ENCODE data around the gene GUCY2F.

DNA sequence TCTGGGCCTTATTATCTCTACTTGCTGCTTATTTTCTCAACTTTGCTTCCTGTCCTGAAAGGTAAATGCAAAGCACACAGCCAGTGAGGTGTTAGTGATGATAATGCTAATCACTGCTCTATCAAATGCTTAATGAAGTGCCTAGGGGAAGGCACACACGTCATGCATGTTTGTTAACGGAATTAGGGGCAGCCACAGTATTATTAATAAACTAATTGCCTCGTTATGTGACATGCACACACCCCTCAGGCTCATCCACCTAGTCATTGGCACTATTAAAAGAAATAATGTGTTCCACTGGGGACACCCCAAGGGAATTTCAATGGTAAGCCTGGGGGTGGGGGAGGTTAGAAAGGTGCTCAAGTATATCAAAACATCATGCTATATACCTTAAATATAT is 125.2 kb downstream of the GUCY2F start:
- TF ChIP-seq, protein P1, sequence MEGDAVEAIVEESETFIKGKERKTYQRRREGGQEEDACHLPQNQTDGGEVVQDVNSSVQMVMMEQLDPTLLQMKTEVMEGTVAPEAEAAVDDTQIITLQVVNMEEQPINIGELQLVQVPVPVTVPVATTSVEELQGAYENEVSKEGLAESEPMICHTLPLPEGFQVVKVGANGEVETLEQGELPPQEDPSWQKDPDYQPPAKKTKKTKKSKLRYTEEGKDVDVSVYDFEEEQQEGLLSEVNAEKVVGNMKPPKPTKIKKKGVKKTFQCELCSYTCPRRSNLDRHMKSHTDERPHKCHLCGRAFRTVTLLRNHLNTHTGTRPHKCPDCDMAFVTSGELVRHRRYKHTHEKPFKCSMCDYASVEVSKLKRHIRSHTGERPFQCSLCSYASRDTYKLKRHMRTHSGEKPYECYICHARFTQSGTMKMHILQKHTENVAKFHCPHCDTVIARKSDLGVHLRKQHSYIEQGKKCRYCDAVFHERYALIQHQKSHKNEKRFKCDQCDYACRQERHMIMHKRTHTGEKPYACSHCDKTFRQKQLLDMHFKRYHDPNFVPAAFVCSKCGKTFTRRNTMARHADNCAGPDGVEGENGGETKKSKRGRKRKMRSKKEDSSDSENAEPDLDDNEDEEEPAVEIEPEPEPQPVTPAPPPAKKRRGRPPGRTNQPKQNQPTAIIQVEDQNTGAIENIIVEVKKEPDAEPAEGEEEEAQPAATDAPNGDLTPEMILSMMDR (IDR thresholded peaks at IDR 0.05; ENCODE audit: low read depth, low read length), result no peak
- TF ChIP-seq EZH2phosphoT487 (IDR thresholded peaks at IDR 0.05; ENCODE audit: low read depth), result no peak

Measured in OCI-LY3 (cell line).